Inflammatory macrophage (primary cell): Measurements from ENCODE around the gene ADH1B.
"Not testable (repeated sequence)": the region's sequence is repeated elsewhere in the genome, so short reads cannot be mapped to it uniquely, and the experiment has no call there.

Source experiments
- DNase-seq, 2 donors: peaks; one replicate each; pipeline ENCODE4 v3.0.0-alpha.2; 2020 to 2022

The ADH1B gene

GRCh38 chr4:99323756-99324155 lies 2.6 kb upstream of the ADH1B start:
- DNase-seq, result no peak

- not testable (repeated sequence) for DNase-seq
Measured at GRCh38 chr4:99317811-99318210, 3.4 kb downstream of the ADH1B start.

- DNase-seq, result no peak
Measured at GRCh38 chr4:99317354-99317753, 3.8 kb downstream of the ADH1B start.

GRCh38 chr4:99315839-99316238 lies 5.4 kb downstream of the ADH1B start:
- no peak for DNase-seq

DNA sequence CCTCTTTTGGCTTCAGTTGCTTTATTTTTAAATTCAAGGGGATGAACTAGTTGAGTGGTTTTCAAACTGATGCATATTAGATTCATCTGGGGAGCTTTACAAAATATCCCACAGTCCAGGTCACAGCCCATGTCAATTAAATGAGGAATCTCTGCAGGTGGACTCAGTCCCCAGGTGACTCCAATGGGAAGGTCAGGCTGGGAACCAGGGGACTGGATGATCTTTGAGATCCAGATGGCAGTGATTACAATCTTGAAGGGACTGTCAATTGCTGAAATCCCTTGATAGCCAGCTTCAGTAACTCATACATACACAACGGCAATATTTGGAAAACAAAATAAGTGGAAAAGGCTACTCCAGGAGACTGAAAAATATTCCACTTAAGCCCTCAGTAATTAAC lies 7.0 kb downstream of the ADH1B start:
- DNase-seq, result no peak

DNA sequence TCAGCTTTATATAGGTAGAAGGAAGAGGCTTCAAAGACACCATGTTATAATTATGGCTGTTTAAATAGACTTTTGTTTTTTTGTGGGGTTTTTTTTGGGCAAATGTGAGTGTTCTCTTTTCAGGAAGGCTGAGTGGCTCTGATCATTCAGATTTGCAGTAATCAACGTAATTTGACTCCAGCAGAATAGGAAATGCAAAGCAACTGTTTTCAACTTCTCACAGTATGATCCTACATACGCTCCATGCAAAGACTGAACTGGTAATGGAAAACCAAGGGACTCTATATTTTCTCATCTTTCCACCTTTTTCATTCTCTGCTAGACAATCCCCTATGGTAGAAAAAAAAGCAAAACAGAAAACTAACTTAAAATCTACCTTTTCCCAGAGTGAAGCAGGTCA lies 10.8 kb downstream of the ADH1B start:
- no peak for DNase-seq

DNA sequence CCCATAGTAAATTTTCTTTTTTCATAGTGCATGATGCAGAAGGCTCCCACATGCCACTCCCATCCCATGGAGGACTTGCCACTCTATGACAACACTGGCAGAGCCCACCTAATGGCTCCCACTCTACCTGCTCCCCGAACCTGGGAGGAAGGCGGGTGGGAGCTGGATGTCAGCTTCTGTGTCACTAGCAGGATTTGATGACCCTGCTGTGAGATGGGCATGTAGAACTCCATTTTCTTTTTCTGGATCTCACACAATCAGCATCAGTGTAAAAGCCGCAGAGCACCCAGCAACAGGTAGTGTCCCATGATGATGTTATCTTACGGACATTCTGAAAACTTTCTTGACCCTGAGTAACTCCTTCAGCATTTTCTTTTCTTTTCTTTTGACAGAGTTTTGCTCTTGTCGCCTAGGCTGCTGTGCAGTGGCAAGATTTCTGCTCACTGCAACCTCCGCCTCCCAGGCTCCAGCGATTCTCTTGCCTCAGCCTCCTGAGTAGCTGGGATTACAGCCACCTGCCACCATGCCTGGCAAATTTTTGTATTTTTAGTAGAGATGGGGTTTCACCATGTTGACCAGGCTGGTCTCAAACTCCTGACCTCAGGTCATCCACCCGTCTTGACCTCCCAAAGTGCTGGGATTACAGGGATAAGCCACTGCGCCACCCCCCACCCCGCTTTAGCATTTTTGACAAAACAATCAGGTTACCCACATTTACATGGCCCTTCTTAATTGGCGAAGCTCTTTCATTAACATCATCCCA lies 15.4 kb downstream of the ADH1B start:
- DNase-seq, result no peak

DNA sequence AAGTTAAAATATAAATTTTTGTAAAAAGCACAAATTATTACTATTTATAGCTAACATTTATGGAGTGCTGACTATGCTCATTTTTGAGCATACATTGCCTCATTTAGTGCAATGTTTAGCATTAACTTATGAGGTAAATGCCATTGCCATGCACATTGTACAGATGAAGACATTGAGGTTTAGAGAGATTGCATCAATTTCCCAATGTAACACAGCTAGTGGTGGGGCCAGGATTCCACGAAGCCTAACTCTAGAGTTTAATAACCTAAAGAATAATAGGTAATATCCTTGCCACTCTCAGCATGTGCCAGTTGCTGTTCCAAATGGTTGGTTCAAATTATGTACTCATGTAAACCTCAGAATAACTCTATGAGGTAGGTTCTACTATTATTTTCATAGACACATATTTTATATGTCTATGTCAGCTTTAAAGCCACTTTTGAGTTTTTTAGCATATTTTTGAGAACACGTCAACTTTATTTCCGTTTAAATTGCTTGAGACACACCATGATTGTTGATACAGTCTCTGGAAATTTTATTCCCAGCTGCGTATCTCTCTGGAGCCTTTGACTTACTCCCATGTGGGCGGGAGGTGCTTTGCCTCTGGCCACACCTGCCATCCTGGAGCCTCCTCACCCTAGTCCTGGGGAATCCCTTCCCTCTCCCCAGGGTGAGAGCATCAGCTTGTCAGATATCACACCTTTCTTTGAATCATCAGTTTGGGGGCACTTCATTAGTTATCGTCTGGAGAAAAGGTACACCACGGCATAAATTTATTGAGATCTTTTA lies 19.6 kb downstream of the ADH1B start:
- no peak for DNase-seq

GRCh38 chr4:99300934-99301333 lies 20.3 kb downstream of the ADH1B start:
- DNase-seq, result no peak

GRCh38 chr4:99293357-99293756 lies 27.8 kb downstream of the ADH1B start:
- no peak for DNase-seq

- DNase-seq, result no peak
Measured at GRCh38 chr4:99290848-99291786, 30.1 kb downstream of the ADH1B start, which contains the start of gene ADH1A. TSS of gene ADH1A (minus strand) at chr4:99290985. CDS start at chr4:99290914, 71 bp downstream.

DNA sequence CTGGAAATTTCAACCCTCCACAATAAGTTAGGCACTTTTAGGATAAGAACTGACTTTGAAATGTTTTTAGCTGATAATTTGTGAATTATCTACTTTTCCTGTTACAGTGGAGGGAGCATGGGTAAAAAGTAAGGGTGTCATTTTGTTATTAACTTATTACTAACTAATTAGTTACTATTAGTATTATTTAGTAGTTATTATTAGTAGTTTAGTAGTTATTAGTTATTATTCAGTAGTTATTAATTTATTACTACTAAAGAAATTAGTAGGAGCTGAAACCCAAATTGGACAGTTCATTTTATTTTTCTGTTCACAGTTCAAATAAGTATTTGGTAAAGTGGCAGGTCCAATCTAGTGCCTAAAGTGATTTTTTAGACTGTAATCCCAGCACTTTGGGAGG lies 35.8 kb downstream of the ADH1B start:
- no peak for DNase-seq

- no peak for DNase-seq
Measured at GRCh38 chr4:99282731-99283130, 38.5 kb downstream of the ADH1B start.

DNA sequence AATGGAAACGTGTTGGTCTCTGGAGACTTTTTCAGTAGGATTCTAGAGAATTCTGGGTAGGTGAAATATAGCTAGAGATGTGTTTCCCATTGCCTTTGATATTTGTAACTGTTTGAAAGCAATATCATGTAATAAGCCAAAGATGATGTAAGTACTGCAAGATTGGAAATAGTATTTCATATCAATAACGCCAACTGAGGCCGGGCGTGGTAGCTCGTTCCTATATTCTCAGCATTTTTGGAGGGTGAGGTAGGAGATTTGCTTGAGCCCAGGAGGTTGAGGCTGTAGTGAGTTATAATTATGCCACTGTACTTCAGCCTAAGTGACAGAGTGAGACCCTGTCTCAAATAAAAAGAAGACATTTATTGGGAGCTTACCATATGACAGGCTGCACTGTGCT lies 39.9 kb downstream of the ADH1B start:
- no peak for DNase-seq

GRCh38 chr4:99276417-99276816 lies 44.8 kb downstream of the ADH1B start:
- DNase-seq, result no peak

GRCh38 chr4:99275885-99276284 lies 45.3 kb downstream of the ADH1B start:
- DNase-seq, result no peak

DNA sequence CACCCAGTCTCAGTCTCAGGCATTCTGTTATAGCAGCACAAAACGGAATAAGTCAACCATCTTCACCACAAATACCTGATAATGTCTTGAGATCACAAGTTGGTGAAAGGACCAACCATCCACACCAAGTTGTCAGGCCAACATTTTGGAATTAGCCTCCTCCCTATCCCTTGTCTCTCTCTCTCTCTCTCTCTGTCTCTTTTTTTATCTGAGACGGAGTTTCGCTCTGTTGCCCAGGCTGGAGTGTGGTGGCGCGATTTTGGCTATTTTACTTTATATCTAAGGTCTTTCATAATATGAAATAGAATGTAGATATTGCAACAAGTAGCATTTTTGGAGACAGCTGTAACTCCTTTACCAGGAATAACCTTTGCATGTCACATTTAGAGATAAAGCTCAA lies 46.2 kb downstream of the ADH1B start:
- no peak for DNase-seq

- no peak for DNase-seq
Measured at GRCh38 chr4:99273704-99274103, 47.5 kb downstream of the ADH1B start.

DNA sequence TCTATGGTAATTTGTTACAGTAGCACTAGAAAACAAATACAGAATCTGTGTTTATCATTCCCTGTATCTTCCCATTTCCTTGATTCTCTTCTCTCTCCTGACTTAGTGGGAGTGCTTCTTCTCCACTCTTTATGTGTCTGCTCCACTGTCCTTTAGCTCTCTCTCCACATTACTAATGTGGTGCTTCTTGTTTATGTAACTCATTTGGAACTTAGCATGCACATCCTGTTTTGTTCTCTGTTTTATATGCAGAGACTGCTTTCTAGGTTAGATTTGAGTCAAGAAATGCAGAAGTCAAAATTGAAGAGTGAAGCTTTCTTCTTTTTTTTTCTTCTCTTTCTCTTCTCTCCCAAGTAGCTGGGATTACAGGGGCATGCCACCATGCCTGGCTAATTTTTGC lies 56.3 kb downstream of the ADH1B start:
- DNase-seq, result no peak
